ENCODE data around the gene RNF167.

GRCh38 chr17:4947411-4948165 lies 7.5 kb downstream of the RNF167 start:
- TF ChIP-seq CTCF (IDR thresholded peaks at IDR 0.05) (no peak), POLR2A (IDR thresholded peaks at IDR 0.05) (no peak)
